Ishikawa (cell line): ENCODE measurements around the gene KLF1.

Source experiments
- EP300 ChIP-seq: IDR thresholded peaks from 2 replicates; pipeline ENCODE4 v1.6.1; 2012; ENCODE audit warnings: borderline replicate concordance
- FOXM1 ChIP-seq: IDR thresholded peaks from 2 replicates; pipeline ENCODE4 v1.6.1; 2012; ENCODE audit warnings: low read depth, borderline replicate concordance
- MAX ChIP-seq: IDR thresholded peaks from 2 replicates; pipeline ENCODE4 v1.6.1; 2012
- NFIC ChIP-seq: IDR thresholded peaks from 2 replicates; pipeline ENCODE4 v1.6.1; 2012
- RAD21 ChIP-seq: IDR thresholded peaks from 2 replicates; pipeline ENCODE4 v1.6.1; 2012; ENCODE audit warnings: low read depth
- REST ChIP-seq: IDR thresholded peaks from 2 replicates; pipeline ENCODE4 v1.6.1; 2012; ENCODE audit warnings: low read depth, mild to moderate bottlenecking
- TEAD4 ChIP-seq: IDR thresholded peaks from 2 replicates; pipeline ENCODE4 v1.6.1; 2012

- TF ChIP-seq RAD21, result no peak
- TF ChIP-seq REST, result no peak
- no peak for TF ChIP-seq NFIC
- no peak for TF ChIP-seq MAX
- no peak for TF ChIP-seq TEAD4
- TF ChIP-seq FOXM1, result no peak
- no peak for TF ChIP-seq EP300
These were observed 1.1 kb upstream of the KLF1 start for GRCh38 chr19:12888006-12888603.
